SW480 (cell line): Measurements from ENCODE around the gene PCDHGB6.
"Not testable (repeated sequence)": the region's sequence is repeated elsewhere in the genome, so short reads cannot be mapped to it uniquely, and the experiment has no call there.

Source experiments
- DNase-seq: peaks from one replicate; pipeline ENCODE4 v3.0.0-alpha.2; 2016; ENCODE audit warnings: low spot score

The PCDHGB6 gene

DNA sequence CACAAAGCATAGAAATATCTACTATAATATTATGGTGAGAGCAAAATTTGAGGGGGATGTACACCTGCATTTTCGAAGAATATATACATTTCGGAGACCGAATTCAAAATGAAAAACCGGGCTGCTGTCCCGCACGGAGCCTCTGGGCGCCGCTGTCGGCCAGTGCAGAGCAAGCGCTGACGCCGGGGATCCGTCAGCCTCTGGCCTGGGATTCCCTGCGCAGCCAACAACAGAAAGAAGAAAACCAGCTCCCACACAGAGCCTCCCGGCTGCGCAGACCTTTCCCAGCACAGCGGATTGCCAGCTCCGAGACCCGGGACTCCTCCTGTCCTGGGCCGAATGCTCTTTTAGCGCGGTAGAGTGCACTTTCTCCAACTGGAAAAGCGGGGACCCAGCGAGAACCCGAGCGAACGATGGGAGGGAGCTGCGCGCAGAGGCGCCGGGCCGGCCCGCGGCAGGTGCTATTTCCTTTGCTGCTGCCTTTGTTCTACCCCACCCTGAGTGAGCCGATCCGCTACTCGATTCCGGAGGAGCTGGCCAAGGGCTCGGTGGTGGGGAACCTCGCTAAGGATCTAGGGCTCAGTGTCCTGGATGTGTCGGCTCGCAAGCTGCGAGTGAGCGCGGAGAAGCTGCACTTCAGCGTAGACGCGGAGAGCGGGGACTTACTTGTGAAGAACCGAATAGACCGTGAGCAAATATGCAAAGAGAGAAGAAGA is at the start of gene PCDHGB6:
TSS of gene PCDHGB6 (plus strand) at position 232 of the 716 bp plus-strand sequence. CDS start at position 414, 182 bp downstream.
- DNase-seq = not testable (repeated sequence)

DNA sequence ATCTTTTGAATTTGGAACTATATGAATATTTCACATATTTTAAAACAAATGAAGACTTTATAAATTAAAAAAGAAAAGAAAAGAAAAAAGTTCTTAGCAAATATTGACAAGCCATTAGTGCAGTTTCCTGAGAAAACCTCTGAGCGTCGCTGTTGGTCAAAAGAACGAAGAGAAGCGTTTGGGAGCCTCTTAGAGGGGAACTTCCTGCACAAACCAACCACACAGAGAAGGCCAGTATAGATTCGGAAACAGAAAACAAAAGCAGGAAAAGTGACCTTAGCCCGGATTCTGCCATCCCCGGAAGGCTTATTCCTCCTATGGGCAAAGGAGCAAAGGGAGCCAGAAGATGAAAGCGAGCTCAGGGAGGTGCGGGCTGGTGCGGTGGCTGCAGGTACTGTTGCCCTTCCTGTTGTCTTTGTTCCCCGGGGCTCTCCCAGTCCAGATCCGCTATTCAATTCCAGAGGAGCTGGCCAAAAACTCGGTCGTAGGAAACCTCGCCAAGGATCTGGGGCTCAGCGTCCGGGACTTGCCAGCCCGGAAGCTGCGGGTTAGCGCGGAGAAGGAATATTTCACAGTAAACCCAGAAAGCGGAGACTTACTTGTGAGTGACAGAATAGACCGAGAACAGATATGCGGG is 47.9 kb upstream of the PCDHGB6 start, which contains the start of gene PCDHGB2:
TSS of gene PCDHGB2 (plus strand) at position 205 of the 637 bp plus-strand sequence. CDS start at position 347, 142 bp downstream.
- DNase-seq = peak; percentile 31

DNA sequence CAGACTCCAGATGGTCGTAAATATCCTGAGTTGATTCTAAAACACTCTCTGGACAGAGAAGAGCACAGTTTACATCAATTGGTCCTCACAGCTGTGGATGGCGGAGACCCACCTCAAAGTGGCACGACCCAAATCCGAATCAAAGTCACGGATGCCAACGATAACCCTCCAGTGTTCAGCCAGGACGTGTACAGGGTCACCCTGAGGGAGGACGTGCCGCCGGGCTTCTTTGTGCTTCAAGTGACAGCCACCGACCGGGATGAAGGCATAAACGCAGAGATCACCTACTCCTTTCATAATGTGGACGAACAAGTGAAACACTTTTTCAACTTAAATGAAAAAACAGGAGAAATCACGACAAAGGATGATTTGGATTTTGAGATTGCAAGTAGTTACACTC is 47.1 kb upstream of the PCDHGB6 start:
- no peak for DNase-seq

DNA sequence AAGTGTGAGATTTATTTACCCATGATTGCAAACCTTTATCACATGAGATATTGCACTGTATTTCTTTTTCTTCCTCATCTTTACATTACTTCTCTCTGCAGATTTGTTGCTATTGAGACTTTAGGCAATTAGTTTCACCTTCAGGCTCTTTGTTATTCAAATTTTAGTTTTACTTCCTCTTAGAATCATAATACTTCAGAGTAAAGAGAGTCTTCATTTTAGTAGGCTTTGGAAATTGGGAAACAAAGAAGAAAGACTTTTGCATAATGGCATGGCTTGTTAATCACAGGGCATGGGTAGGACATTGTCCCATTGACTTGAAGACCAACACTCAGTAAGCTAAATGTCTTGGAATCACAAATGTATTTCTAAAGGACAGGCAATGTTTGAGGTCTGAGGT is 45.1 kb upstream of the PCDHGB6 start:
- no peak for DNase-seq

DNA sequence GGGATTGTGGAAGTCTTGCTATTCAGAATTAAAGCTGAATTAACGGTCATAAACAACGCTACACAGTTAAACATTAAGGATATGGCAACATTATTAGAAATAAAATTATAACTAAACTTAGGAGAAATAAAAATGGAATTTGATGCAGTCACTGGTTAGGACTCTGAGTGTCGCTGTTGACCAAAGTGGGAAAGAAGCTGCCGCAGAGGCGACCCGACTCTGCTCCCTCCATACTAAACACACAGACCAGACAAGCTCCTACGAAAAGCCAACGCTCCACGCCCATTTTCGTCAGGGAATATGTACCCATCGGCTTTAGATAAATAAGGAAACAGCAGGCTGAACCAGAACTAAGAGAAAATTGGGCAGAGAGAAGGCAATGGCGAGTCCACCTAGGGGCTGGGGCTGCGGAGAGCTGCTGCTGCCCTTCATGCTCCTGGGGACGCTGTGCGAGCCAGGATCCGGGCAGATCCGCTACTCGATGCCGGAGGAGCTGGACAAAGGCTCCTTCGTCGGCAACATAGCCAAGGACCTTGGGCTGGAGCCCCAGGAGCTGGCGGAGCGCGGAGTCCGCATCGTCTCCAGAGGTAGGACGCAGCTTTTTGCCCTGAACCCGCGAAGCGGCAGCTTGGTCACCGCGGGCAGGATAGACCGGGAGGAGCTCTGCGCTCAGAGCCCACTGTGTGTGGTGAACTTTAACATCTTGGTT is 43.7 kb upstream of the PCDHGB6 start, which contains the start of gene PCDHGA5:
TSS of gene PCDHGA5 (plus strand) at position 211 of the 709 bp plus-strand sequence. CDS start at position 380, 169 bp downstream.
- no peak for DNase-seq

DNA sequence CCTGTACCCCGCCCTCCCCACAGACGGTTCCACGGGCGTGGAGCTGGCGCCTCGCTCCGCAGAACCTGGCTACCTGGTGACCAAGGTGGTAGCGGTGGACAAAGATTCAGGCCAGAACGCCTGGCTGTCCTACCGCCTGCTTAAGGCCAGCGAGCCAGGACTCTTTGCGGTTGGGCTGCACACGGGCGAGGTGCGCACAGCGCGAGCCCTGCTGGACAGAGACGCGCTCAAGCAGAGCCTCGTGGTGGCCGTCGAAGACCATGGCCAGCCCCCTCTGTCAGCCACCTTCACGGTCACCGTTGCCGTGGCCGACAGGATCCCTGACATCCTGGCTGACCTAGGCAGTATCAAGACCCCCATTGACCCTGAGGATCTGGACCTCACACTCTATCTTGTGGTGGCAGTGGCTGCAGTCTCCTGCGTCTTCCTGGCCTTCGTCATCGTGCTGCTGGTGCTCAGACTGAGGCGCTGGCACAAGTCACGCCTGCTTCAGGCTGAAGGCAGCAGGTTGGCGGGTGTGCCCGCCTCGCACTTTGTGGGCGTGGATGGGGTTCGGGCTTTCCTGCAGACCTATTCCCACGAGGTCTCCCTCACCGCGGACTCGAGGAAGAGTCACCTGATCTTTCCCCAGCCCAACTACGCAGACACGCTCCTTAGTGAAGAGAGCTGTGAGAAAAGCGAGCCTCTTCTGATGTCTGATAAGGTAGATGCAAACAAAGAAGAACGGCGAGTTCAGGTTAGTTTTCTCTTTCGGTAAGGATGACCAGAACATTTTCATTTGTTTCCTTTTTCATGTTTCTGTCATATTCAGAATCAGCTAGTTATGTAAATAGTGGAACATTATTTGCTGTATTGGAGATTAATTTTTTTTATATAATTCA is 41.6 kb upstream of the PCDHGB6 start:
- no peak for DNase-seq

DNA sequence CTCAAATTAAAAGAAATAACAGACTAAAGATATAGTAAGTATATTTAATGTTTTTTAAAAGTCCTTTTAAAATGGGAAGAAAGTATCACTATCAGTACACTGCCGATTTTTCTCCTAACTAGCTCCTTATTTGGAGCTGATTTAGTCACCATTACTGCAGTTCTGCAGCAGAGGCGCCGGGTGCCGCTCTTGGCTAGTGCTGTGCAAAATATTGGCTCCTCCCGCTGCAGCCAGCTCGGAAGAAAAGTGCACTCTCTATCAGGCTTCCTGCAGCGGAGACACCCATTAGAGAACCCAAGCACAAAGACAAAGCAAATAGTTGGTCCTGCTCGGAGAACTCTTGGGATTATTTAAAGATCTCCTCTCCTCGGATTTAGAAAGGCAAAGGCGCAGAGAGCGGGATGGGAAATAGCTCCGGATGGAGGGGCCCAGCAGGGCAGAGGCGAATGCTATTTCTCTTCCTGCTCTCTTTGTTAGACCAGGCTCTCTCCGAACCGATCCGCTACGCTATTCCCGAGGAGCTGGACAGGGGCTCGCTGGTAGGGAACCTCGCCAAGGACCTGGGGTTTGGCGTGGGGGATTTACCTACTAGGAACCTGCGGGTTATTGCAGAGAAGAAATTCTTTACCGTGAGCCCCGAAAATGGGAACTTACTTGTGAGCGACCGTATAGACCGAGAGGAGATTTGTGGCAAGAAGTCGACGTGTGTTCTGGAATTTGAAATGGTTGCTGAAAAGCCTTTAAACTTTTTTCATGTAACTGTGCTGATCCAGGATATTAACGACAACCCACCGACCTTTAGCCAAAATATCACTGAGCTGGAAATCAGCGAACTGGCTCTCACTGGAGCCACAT is 37.6 kb upstream of the PCDHGB6 start, which contains the start of gene PCDHGB3:
TSS of gene PCDHGB3 (plus strand) at position 249 of the 855 bp plus-strand sequence. CDS start at position 402, 153 bp downstream.
- no peak for DNase-seq

DNA sequence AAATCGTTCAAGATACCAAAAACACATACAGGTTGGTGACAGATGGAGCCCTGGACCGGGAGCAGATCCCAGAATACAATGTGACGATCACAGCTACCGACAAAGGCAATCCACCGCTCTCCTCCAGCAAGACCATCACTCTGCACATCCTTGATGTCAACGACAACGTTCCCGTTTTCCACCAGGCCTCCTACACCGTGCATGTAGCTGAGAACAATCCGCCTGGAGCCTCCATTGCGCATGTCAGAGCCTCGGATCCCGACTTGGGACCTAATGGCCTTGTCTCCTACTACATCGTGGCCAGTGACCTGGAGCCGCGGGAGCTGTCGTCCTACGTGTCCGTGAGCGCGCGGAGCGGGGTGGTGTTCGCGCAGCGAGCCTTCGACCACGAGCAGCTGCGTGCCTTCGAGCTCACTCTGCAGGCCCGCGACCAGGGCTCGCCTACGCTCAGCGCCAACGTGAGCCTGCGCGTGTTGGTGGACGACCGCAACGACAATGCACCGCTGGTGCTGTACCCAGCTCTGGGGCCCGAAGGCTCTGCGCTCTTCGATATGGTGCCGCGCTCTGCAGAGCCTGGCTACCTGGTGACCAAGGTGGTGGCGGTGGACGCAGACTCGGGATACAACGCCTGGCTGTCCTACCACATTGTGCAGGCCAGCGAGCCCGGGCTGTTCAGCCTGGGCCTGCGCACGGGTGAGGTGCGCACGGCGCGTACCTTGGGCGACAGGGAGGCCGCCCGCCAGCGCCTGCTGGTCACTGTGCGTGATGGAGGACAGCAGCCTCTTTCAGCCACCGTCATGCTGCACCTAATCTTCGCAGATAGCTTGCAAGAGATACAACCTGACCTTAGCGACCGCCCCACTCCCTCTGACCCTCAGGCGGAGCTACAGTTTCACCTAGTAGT is 36.0 kb upstream of the PCDHGB6 start:
- no peak for DNase-seq

DNA sequence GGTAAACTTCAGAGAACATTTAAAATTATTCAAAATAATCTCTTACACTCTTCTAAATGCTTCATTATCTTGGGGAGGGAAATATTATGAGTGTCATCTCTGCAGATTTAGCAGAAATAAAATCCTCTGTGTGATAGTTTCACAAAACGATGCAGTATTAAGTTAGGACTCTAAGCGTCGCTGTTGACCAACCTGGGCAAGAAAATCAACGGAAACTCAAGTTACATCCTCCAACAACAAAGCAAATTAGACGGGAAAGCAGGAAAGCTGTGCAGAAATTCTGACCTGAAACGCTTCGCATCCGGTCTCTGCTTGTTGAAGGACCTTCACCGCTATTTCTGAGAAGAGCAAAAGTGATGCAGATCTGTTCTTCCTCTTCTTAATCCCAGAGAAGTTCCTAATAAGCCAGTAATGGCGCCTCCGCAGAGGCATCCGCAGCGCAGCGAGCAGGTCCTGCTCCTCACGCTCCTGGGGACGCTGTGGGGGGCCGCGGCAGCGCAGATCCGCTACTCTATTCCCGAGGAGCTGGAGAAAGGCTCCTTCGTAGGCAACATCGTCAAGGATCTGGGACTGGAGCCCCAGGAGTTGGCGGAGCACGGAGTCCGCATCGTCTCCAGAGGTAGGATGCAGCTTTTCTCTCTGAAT is 34.0 kb upstream of the PCDHGB6 start, which contains the start of gene PCDHGA6:
TSS of gene PCDHGA6 (plus strand) at position 219 of the 645 bp plus-strand sequence. CDS start at position 412, 193 bp downstream.
- peak; percentile 30 for DNase-seq

DNA sequence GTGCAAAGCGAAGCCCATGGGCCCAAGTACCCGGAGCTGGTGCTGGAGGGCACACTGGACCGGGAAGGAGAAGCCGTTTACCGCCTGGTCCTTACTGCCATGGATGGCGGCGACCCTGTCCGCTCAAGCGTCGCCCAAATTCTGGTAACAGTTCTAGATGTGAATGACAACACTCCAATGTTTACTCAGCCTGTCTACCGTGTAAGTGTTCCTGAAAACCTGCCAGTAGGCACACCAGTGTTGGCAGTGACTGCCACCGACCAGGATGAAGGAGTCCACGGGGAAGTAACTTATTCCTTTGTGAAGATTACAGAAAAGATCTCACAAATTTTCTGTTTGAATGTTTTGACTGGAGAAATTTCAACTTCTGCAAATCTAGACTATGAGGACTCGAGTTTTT is 33.2 kb upstream of the PCDHGB6 start:
- DNase-seq = no peak

DNA sequence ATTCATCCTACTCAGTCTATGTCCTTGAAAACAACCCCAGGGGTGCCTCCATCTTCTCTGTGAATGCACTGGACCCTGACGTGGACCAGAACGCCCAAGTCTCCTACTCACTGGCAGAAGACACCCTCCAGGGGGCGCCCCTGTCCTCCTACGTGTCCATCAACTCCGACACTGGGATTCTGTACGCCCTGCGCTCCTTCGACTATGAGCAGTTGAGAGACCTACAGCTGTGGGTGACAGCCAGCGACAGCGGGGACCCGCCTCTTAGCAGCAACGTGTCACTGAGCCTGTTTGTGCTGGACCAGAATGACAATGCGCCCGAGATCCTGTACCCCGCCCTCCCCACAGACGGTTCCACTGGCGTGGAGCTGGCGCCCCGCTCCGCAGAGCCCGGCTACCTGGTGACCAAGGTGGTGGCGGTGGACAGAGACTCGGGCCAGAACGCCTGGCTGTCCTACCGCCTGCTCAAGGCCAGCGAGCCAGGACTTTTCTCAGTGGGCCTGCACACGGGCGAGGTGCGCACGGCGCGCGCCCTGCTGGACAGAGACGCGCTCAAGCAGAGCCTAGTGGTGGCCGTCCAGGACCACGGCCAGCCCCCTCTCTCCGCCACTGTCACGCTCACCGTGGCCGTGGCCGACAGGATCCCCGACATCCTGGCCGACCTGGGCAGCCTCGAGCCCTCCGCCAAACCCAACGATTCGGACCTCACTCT is 32.2 kb upstream of the PCDHGB6 start:
- not testable (repeated sequence) for DNase-seq

DNA sequence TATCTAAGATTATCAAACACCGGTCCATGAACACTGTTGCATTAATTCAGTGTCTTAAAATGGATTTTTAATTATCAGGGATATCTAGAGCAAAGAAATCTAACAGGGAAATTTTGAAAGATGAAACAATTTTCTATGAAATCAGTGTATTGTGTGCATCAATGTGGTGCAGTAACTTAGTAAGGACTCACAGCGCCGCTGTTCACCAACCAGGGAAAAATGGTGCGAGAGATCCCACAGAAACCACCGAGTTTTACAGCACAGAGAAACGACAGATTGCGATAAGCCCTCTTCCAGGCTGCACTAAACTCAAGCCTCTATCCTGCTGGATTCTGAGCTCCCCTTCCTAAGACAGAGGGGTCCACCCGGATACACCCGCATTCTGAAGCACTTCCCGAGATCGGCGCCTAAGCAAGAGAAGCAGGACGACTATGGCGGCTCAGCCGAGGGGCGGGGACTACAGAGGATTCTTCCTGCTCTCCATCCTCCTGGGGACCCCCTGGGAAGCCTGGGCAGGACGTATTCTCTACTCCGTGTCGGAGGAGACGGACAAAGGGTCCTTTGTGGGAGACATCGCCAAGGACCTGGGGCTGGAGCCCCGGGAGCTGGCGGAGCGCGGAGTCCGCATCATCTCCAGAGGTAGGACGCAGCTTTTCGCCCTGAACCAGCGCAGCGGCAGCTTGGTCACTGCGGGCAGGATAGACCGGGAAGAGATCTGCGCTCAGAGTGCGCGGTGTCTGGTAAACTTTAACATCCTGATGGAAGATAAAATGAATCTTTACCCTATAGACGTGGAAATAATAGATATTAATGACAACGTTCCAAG is 25.1 kb upstream of the PCDHGB6 start, which contains the start of gene PCDHGA7:
TSS of gene PCDHGA7 (plus strand) at position 274 of the 826 bp plus-strand sequence. CDS start at position 432, 158 bp downstream.
- DNase-seq = no peak

DNA sequence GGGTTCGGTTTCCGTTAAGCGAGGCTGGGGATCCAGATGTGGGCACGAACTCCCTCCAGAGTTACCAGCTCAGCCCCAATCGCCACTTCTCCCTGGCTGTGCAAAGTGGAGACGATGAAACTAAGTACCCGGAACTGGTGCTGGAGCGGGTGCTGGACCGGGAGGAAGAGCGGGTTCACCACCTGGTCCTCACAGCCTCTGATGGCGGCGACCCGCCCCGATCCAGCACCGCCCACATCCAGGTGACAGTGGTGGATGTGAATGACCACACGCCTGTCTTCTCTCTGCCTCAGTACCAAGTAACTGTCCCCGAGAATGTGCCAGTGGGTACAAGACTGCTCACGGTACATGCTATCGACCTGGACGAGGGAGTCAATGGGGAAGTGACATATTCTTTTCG is 24.5 kb upstream of the PCDHGB6 start:
- no peak for DNase-seq

DNA sequence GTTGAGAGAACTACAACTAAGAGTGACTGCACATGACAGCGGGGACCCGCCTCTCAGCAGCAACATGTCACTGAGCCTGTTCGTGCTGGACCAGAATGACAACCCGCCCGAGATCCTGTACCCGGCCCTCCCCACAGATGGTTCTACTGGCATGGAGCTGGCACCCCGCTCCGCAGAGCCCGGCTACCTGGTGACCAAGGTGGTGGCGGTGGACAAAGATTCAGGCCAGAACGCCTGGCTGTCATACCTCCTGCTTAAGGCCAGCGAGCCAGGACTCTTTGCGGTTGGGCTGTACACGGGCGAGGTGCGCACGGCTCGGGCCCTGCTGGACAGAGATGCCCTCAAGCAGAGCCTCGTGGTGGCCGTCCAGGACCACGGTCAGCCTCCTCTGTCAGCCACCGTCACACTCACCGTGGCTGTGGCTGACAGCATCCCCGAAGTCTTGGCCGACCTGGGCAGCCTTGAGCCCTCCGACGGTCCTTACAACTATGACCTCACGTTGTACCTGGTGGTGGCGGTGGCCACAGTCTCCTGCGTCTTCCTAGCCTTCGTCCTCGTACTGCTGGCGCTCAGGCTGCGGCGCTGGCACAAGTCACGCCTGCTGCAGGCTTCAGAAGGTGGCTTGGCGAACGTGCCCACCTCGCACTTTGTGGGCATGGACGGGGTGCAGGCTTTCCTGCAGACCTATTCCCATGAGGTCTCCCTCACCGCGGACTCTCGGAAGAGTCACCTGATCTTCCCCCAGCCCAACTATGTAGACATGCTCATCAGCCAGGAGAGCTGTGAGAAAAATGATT is 23.2 kb upstream of the PCDHGB6 start:
- DNase-seq = no peak

DNA sequence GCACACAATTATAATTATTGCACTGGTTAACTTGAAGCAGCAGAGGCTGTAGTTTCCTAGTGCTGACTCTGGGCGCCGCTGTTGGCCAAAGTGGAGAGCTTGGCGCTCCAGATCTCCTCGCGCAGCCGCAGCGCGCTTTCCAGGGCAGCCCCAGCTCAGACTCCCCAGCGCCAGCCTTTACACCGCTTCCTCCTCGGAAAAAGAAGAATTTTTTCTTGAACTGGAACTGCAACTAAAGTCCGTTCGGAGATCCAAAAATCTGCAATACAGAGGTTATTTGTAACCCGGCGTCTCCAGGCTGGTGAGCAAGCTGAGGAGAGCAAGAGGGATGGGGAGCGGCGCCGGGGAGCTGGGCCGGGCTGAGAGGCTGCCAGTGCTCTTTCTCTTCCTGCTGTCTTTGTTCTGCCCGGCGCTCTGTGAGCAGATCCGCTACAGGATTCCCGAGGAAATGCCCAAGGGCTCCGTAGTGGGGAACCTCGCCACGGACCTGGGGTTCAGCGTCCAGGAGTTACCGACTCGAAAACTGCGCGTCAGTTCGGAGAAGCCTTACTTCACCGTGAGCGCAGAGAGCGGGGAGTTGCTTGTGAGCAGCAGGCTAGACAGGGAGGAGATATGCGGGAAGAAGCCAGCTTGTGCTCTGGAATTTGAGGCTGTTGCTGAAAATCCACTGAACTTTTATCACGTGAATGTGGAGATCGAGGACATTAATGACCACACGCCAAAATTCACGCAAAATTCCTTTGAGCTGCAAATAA is 20.1 kb upstream of the PCDHGB6 start, which contains the start of gene PCDHGB4:
TSS of gene PCDHGB4 (plus strand) at position 142 of the 755 bp plus-strand sequence. CDS start at position 329, 187 bp downstream.
- DNase-seq = not testable (repeated sequence)
